NCI-H2196 treated with DMSO at 0.1 percent for 48 hours (cell line): ENCODE results near the gene STPG4.
"Not testable (repeated sequence)": the region's sequence is repeated elsewhere in the genome, so short reads cannot be mapped to it uniquely, and the experiment has no call there.

Experiments used
- DNase-seq: peaks from one replicate; lab custom pipeline; 2025; ENCODE audit not compliant: unreplicated experiment; lab: John Stamatoyannopoulos, UW

The STPG4 gene, protein sequence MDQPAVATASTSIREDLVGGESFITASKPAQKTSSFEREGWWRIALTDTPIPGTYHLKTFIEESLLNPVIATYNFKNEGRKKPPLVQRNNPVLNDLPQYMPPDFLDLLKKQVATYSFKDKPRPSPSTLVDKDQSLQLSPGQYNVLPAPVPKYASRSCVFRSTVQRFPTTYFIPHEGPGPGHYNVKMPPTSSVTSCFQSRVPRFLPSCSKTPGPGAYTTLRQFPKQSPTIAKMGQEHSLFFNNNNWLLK

DNA sequence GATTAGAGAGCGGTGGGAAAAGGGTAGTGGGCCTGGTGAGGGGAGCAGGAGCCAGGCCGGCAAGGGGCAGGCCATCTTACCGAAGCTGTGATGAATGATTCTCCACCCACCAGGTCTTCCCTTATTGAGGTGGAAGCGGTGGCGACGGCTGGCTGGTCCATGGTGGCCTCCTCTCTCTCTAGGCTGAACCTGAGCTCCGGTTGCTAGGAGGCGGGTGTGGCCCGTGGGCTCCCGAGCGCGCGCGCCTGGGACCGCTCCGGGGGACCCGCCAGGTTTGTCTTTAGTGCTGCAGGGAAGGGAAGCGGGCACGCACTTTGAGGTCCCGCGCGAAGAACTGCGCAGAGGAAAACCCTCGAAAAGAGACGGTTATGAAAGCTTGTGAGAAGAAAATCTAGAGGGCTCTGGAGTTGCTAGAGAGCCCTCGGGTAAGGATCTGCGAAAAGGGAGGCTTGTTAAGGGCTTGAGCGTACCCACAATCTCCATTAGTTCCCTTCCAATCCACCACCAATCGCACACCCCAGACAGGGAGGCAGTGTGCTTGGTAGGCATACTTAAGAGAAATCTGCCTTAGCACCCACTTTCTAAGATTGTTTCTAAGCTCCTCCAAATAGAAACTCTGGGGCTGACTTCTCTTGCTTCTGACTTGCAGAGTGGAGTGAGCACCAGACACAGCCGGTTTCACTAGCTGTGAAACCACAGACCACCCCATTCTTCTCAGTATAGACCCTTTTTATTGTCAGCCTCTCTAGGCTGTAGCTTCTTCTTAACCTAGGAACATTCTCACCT lies at the start of gene STPG4:
Gene STPG4, minus strand, starts transcription at position 218 of the 786 bp plus-strand sequence. Its CDS starts 57 bp downstream, at position 161.
- no peak for DNase-seq

DNA sequence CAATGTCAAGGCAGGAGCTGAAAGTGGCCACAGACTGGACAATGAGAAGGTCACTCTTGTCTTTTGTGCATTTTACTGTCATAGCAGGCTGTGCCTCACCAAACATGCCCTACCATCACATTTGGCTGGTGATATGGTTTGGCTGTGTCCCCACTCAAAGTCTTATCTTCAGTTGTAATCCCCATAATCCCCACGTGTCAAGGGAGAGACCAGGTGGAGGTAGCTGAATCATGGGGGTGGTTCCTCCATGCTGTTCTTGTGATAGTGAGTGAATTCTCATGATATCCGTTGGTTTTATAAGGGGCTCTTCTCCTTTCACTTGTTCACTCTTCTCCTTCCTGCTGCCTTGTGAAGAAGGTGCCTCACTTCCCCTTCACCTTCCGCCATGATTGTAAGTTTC lies 49.6 kb upstream of the STPG4 start:
- DNase-seq: no peak

DNA sequence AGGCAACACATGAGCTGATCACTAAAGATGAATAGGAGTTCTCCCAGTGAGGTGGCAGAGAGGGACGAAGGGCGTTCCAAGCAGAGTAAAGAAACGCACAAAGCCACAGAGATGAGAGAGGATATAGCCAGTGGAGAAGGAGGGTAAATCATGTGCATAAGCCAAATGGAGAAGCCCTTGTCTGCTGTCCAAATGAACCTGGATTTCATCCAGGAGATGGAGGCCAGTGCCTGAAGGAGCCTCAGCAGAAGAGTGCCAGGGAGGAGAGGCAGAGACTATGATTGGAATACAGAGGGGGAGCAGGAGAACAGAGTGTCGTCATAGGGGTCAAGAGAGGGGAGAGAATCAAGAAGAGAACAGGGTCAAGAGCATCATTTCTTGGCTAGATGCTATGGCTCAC lies 48.9 kb upstream of the STPG4 start:
- DNase-seq: no peak

DNA sequence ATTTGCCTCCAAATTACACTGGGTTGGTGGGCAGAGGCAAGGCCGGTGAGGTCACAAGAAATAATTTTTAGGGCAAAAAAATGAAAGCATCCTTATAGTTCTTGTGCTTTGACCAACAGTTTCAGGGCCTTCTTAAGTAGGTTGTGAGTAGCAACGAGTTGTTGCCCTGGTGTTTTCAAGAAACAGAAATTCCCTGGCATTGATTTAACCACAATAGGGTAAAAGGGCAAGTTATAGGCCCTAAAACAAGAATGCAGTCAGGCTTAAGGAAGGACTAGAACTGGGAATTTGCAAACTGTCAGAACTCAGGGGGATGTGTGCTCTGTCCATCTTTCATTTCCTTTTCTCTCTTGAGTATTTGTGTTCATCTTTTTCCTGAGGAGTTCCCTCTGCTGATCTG lies 46.1 kb upstream of the STPG4 start:
- DNase-seq: no peak

DNA sequence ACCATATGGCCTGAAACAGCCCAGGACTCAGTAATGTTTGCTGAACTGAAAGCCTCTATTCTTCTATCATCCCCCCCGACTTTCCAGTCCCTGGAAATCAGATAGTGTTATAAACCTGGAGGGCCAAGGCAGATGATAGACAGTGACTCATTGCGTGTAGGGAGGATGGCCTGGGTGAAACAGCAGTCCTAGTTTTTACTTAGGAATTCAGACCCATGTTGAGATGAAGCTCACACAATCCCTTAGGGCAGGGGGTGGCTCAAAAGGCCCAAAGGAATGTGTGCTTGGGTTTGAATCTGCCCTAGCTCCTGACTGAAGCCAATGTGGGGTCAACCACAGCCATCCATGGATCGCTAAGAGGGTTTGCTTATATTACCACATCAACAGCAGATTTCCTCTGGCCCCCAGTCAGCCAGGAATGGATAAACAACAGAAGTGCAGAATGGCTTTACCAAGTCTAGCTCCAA lies 43.9 kb upstream of the STPG4 start:
- DNase-seq: no peak

DNA sequence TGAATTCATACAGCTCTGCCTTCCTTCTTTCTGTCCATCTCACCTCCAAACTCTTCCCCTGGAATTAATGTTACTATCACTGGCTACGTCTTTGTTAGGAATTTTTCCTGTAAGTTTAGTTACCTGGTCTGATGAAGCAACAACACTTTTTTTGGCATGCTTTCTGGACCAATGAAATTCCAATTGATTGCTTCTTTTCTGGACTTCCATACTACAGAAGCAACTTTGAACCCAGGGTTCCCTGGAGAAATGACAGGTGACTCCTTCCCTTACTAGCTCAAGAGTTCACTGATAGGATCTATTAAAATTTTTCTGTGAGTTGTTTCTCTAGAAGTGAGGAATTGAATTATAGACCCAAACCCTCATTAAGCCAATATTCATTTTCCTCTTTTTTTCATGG lies 41.4 kb upstream of the STPG4 start:
- DNase-seq: no peak

DNA sequence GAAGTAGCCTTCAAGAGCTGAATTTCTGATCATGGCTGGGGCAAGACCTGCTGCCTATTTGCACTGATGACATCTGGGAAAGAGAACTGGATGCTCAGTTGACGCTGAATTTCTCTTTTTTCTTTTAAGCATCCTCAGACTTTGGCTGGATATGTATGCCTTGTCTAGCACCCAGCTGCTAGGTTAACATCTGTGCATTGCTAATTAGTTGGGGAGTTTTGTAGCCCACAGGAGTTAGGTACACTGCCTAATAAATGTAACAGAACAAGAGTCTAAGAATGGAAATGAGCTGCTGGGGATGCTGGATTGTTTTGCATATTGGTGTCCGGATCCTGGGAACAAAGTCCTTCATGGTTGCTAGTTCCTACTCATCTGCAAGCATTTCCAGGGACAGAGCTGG lies 40.9 kb upstream of the STPG4 start:
- no peak for DNase-seq

DNA sequence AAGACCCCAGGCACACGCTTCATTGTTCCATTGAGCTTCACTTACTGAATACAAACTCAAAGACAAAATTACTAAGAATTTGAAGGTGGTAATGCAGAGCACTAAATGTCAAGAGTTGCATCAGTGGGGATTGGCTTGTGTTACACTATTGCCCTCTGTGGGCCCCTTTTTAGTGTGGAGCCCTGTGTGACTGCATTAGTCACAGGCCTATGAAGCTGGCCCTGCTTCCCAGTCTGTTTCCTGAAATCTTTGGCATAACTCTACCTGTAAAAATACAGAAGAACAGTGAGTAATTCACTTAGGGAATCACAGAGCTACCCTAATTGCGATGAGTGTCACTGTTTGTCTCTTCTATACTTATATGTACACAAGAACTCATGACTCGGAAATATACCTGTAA lies 40.0 kb upstream of the STPG4 start:
- DNase-seq: no peak

DNA sequence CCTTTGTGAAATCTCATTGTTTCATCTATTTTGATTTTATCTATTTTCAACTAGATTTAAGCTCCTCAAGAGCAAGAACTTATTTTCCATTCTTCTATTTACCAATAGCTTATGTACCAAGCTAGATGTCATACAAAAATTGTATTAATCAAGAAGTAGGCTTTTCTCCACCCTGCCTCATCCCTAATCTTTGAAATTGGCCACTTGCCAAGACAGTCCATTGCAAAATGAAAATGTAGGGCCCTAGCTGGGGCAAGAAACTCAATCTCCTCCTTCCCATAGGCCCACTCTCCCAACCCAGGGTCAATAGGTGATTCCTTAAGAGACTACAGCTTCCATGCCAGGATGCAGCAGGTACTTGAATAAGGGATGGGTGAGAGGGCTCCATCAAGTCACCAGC lies 39.3 kb upstream of the STPG4 start:
- no peak for DNase-seq

DNA sequence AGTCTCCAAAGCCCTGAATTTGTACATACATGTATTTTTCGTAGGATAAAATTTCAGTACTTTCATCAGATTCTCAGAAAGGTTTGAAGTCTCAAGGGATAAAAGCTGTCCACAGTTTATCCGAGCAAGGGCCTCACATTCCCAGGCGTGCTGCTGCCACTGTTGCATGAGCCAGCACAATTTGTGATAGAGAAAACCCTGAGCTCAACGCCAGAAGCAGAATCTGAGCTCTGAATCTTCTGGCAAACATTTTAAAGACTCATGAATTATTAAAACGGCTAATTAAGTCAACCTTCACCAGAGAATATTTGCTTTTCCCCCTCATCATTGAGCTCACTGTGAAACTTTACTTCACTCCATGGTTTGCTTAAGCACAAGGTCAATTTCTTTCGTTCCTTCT lies 38.5 kb upstream of the STPG4 start:
- no peak for DNase-seq

DNA sequence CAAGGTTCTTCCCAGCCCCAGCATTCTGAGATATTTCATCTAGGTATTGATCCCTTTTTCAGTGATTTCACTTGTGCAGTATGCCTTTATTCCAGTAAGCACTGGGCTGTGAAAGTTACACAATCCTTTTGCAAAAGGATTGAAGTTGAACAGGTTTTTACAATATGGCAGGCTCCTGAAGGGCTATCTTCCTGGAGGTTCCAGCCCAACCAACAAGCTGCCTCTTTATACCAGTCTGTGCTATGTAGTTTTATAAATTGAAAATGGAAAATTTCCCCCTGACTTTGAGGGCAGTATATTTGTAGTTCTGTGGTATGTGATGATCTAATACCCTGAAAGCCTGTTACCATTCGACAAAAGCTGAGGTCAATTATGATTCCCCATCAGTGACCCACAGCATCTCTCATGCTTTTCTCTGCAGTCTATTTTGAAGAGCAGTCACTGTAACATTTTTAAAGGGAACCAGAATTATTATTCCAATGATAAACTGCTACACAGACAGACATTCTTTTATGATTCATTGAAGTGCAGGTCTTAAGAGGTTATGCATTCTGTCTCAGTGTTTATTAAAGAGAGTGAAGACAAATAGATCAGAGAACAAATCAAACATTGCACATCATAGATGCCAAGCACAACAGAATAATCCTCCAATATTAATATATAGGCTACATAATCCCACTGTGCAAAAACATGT lies 35.2 kb upstream of the STPG4 start:
- DNase-seq: no peak

DNA sequence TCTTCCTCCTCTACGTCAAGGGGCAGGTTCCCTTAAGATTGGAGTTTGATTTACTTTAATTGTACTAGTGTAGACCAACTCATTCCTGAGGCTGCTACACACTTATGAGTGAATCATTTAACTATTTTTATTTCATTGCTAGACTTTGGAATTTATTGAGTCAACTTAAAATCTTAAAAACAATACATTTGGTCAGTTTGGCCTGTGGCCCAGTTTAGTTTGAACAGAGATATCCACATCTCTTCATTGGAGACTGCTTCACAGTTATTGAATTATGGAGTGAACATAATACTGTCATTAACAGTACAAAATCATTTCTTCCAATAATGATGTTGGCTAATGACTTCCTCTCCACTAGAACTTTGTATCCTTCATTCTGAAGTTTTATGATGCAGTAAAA lies 34.5 kb upstream of the STPG4 start:
- no peak for DNase-seq

DNA sequence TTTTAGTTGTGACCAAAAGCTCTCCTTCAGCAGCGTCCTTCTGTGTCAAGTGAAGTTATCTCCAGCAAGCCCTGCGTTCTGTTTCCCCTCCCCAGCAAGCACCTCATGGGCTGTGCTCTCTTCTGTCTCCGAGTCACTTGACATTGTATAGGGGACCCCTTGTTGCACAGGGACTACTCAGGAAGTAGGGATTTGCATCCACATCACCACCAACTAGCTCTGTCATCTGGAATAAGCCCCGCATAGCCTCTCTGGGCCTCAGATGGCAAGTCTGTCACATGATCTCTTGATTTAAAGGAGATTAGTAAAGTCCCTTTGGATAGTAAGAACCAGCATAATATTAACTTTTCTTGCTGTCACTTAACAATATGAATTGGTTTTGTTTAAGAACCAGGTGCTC lies 32.0 kb upstream of the STPG4 start:
- DNase-seq: no peak

DNA sequence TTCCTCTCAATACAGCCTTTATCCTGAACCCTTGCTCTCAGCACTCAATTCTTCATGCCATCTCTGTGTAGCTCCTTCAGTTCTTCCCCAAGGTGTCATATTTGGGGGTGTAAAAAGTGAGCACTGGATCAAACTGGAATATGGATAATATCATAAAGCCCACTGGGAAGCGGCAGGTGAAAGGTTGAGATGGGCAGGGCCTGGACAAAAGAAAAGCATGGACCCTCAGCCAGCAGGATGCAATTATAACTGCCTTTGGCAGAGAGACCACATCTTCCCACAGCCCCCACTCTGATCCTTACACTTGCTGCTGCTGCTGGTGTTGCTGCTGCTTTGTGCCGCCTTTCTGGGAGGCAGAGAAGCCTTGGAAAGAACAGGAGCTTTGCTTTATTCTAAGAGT lies 31.2 kb upstream of the STPG4 start:
- DNase-seq: no peak

DNA sequence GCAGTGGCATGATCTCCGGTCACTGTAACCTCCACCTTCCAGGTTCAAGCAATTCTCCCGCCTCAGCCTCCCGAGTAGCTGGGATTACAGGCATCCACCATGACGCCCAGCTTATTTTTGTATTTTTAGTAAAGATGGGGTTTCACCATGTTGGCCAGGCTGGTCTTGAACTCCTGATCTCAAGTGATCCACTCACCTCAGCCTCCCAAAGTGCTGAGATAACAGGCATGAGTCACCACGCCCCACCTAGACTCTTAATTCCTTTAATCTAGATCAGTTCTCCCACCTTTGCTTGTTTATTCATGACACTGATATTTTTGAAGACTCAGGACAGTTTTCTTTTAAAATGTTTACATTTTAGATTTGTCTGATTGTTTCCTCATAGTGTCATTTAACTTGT lies 30.0 kb upstream of the STPG4 start:
- not testable (repeated sequence) for DNase-seq

DNA sequence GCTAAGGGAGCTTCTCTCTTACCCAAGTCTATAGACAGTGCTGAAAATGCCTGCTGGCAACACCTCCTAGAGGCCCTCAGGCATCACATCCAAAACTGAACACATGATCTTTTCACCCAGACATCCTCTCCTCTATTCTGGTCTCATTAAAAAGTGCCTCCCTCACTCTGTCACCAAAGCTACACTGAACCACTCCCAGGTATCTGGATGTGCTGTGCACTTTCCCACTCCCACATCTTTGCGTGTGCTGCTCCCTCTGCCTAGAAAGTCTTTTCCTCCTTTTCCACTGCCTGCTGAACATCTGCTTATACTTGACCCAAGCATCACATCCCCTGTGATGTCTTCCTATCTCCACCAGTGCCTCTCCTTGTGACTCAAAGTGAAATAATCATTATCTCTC lies 26.1 kb upstream of the STPG4 start:
- DNase-seq: no peak

DNA sequence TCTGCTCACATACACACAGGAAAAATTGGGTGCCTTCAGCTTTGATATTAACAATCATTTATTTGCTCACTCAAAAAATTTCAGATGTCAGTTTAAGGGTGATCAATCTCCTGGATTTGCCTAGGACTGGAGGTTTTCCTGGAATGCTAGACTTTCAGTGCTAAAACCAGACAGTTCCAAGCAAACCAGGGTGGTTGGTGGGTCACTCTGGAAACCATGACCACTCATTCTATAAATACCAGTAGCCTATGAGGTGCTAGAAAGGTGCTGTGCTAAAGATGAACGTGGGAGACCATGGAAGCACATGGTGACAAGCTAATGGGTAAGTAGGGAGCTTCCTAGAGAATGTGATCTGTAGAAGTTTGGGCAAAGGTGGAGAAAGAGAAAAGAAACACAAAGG lies 25.4 kb upstream of the STPG4 start:
- DNase-seq: no peak

DNA sequence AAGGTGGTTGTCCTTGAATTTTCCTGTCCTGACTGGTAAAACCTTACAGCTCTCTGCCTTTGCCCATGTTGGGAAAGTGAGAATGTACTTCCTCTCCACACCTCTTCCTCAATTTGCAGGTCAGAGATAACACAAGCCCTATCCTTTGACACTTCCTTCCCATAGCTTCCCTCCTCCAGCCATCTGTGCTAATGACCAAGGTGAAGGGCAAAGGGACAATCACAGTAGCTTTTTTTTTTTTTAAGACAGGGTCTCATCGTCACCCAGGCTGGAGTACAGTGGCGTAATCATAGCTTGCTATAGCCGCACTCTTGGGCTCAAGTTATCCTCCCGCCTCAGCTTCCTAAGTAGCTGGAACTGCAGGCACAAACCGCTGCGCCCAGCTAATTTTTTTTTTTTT lies 24.3 kb upstream of the STPG4 start:
- no peak for DNase-seq

DNA sequence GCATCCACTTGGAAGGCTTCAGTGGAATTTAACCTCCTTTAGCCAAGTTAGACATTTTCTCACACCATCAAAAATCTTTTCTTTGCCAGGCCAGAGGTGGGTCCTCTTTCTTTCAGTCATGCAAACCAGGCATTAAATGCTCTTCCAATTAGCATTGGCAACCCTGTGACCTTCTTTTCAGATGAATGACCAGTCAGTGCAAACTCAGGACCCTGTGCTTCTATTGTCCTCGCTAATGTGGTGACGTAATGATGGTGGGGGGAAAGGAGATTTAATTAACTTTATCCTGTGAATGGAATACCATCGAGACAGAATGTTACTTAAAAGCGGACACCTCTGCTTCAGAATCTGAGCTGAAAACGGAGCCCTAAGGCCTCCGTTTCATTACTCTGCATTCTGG lies 23.2 kb upstream of the STPG4 start:
- DNase-seq: no peak

DNA sequence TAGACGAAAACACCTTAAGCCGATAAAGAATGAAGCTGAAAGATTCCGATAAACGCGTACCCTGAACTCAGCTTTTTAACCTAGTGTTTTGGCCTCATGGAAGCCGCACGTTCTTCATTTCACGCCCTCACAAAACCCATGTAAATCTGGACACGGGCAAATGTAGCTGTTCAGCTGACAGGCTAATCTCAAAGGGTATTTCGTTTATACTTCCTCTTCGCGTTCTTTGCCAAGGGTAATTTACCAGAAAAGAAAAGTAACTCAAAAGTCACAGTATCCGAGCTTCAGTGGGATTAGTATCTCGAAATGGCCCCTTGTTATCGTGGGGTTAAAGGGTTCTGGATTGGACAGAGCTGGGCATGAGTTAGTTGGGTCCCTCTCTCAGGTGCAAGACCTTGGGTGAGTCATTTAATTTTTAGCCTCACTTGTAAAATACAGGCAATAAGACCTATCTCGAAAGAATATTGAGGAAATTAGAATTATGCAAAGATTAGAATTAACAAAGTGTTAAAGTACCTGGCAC lies 22.0 kb upstream of the STPG4 start:
- no peak for DNase-seq

DNA sequence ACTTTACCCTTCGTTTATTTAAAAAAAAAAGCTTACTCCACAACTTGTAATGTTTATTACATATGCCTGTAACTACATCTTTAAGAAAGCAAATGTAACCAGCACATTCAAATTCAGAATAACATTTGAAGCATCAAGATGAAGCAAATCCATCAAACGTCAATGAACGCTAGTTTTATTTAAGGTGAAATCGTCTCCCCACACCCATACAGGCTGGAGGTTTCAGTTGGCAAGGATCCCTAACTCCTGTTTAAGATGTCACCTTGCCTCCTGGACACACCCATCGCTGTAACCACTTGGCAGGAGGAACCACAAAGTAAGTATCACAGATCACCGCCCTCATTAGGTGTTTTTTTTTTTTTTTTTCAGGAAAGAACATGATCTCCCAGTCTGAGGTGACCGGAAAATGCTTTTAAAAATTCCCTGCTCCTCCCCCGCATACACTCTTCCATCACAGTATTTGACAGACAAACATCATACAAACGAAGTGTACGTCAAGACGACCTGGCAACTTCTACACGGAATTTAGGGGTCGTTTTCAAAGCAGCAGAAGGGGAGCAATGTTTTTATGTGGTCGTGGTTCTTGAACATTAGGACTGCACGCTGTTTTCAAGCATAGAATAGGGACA lies 19.7 kb upstream of the STPG4 start:
- DNase-seq: peak; percentile 53
